IMR-90 (cell line): ENCODE data around the gene FAHD1. TPM values are rescaled to one million over a fixed set of nuclear protein-coding genes. Genes with fewer than 3 reads are reported as not detected.

ENCODE experiments used
- ATAC-seq: fragments of 200-7000 bp; cut with Tn5 transposase; 2 replicates; pipeline ENCODE4 v1.9.1; 2020; ENCODE audit warnings: low read depth, mild to moderate bottlenecking, moderate library complexity
- BruUV-seq: library from RNA; stranded (reverse); fragments of 400-500 nt; replicated peaks from 2 replicates; lab custom pipeline; 2021; lab: Mats Ljungman, UMichigan
- CTCF ChIA-PET: fragments of 300-600 bp; formaldehyde crosslinking; extraction: SDS; loops from one replicate; lab custom pipeline; 2021; ENCODE audit warnings: antibody characterized with exemption; lab: Yijun Ruan, JAX
- POLR2A ChIA-PET: fragments of 300-600 bp; sonication (Branson Sonifier 250); formaldehyde crosslinking; loops from one replicate; lab custom pipeline; 2022; ENCODE audit warnings: antibody characterized with exemption; ENCODE audit not compliant: unreplicated experiment; lab: Charles Lee
- DNase-seq: peaks from one replicate; pipeline ENCODE4 v3.0.0; 2013
- H2AFZ ChIP-seq: replicated peaks from 2 replicates; pipeline ENCODE3; 2013; ENCODE audit warnings: low read length, mild to moderate bottlenecking; ENCODE audit not compliant: poor library complexity
- H2AK5ac ChIP-seq: 2 replicates; pipeline ENCODE4 v1.6.1; 2013; ENCODE audit warnings: low read depth, low read length, inconsistent platforms
- H2AK9ac ChIP-seq: replicated peaks from 2 replicates; pipeline ENCODE3; 2013; ENCODE audit warnings: mild to moderate bottlenecking, low read depth, low read length, moderate library complexity; ENCODE audit not compliant: poor library complexity
- H2BK120ac ChIP-seq: 2 replicates; pipeline ENCODE4 v1.6.1; 2013; ENCODE audit warnings: low read depth, low read length, inconsistent platforms
- H2BK15ac ChIP-seq: 3 replicates; pipeline ENCODE4 v1.6.1; 2013; ENCODE audit warnings: low read depth, low read length, inconsistent platforms
- H2BK20ac ChIP-seq: 2 replicates; pipeline ENCODE4 v1.6.1; 2013; ENCODE audit warnings: low read depth, mild to moderate bottlenecking, inconsistent platforms, low read length, moderate library complexity
- H2BK5ac ChIP-seq: 2 replicates; pipeline ENCODE4 v1.6.1; 2013; ENCODE audit warnings: mild to moderate bottlenecking, low read depth, low read length, inconsistent platforms; ENCODE audit not compliant: poor library complexity, severe bottlenecking
- H3K14ac ChIP-seq: replicated peaks from 2 replicates; pipeline ENCODE4 v1.6.1; 2013; ENCODE audit warnings: low read depth, low read length, inconsistent platforms
- H3K18ac ChIP-seq: 2 replicates; pipeline ENCODE4 v1.6.1; 2013; ENCODE audit warnings: low read depth, low read length, control low read depth
- H3K23ac ChIP-seq: 2 replicates; pipeline ENCODE4 v1.6.1; 2013; ENCODE audit warnings: low read depth, low read length, inconsistent platforms
- H3K27ac ChIP-seq: 2 replicates; pipeline ENCODE4 v1.5.1; 2013; ENCODE audit warnings: mild to moderate bottlenecking, control low read depth, low read length; ENCODE audit not compliant: insufficient read depth
- H3K27me3 ChIP-seq: 2 replicates; pipeline ENCODE4 v1.6.1; 2013; ENCODE audit warnings: low read length; ENCODE audit not compliant: control insufficient read depth, insufficient read depth
- H3K36me3 ChIP-seq: 2 replicates; pipeline ENCODE4 v1.6.1; 2013; ENCODE audit warnings: low read length, mixed read lengths; ENCODE audit not compliant: control insufficient read depth, insufficient read depth
- H3K4ac ChIP-seq: 2 replicates; pipeline ENCODE4 v1.6.1; 2013; ENCODE audit warnings: low read depth, low read length, inconsistent platforms
- H3K4me1 ChIP-seq: 2 replicates; pipeline ENCODE4 v1.6.1; 2013; ENCODE audit warnings: low read length, mixed read lengths; ENCODE audit not compliant: control insufficient read depth, insufficient read depth
- H3K4me2 ChIP-seq: 2 replicates; pipeline ENCODE4 v1.6.1; 2013; ENCODE audit warnings: low read depth, mild to moderate bottlenecking, control low read depth, low read length, moderate library complexity
- H3K4me3 ChIP-seq: 2 replicates; pipeline ENCODE4 v1.5.1; 2013; ENCODE audit warnings: low read depth, mild to moderate bottlenecking, control low read depth, low read length, moderate library complexity; ENCODE audit not compliant: insufficient read depth
- H3K56ac ChIP-seq: 2 replicates; pipeline ENCODE4 v1.6.1; 2013; ENCODE audit warnings: low read length, inconsistent platforms; ENCODE audit not compliant: insufficient read depth; ENCODE audit errors: extremely low read depth
- H3K79me1 ChIP-seq, 2 experiments: 2 replicates each; pipeline ENCODE4 v1.6.1; 2013; ENCODE audit warnings: low read length in 2 of 2, inconsistent platforms in 1 of 2, low read depth in 1 of 2
- H3K9ac ChIP-seq: 2 replicates; pipeline ENCODE4 v1.6.1; 2013; ENCODE audit warnings: low read depth, low read length, control low read depth
- H3K9me1 ChIP-seq: 2 replicates; pipeline ENCODE4 v1.6.1; 2013; ENCODE audit warnings: low read length, inconsistent platforms; ENCODE audit not compliant: insufficient read depth
- H3K9me3 ChIP-seq: 2 replicates; pipeline ENCODE4 v1.6.1; 2013; ENCODE audit warnings: low read length; ENCODE audit not compliant: control insufficient read depth, insufficient read depth
- H4K20me1 ChIP-seq: 2 replicates; pipeline ENCODE4 v1.6.1; 2013; ENCODE audit warnings: low read length, inconsistent platforms; ENCODE audit not compliant: insufficient read depth
- H4K5ac ChIP-seq: 2 replicates; pipeline ENCODE4 v1.6.1; 2013; ENCODE audit warnings: mild to moderate bottlenecking, low read depth, low read length, control low read depth
- H4K8ac ChIP-seq, 2 experiments: 2 replicates each; pipeline ENCODE4 v1.6.1; 2013; ENCODE audit warnings: low read depth in 2 of 2, low read length in 2 of 2, control low read depth in 1 of 2, inconsistent platforms in 1 of 2
- H4K91ac ChIP-seq: 2 replicates; pipeline ENCODE4 v1.6.1; 2013; ENCODE audit warnings: low read depth, low read length, inconsistent platforms; ENCODE audit not compliant: insufficient read depth
- BHLHE40 ChIP-seq: fragments of 150-350 bp; IDR thresholded peaks from 2 replicates; pipeline ENCODE4 v1.6.1; 2016; ENCODE audit warnings: mild to moderate bottlenecking, low read depth, low read length
- CEBPB ChIP-seq: IDR thresholded peaks from 2 replicates; pipeline ENCODE4 v1.6.1; 2012; ENCODE audit warnings: low read depth, low read length, improper control_type of control experiment
- CHD1 ChIP-seq: IDR thresholded peaks from 2 replicates; pipeline ENCODE4 v1.6.1; 2012; ENCODE audit warnings: low read depth, low read length, improper control_type of control experiment
- FOS ChIP-seq: fragments of 150-350 bp; IDR thresholded peaks from 2 replicates; pipeline ENCODE4 v1.6.1; 2016; ENCODE audit warnings: low read depth, low read length
- MXI1 ChIP-seq: IDR thresholded peaks from 2 replicates; pipeline ENCODE4 v1.6.1; 2012; ENCODE audit warnings: low read depth, mild to moderate bottlenecking, low read length, moderate library complexity, borderline replicate concordance
- NFE2L2 ChIP-seq: fragments of 150-350 bp; IDR thresholded peaks from 2 replicates; pipeline ENCODE4 v1.6.1; 2016; ENCODE audit warnings: low read depth, mild to moderate bottlenecking, low read length
- RAD21 ChIP-seq: IDR thresholded peaks from 2 replicates; pipeline ENCODE4 v1.6.1; 2012; ENCODE audit warnings: low read length, improper control_type of control experiment
- RFX5 ChIP-seq: IDR thresholded peaks from 2 replicates; pipeline ENCODE4 v1.8.0; 2012; ENCODE audit warnings: low read depth, mild to moderate bottlenecking, low read length, moderate library complexity
- USF2 ChIP-seq: fragments of 150-350 bp; IDR thresholded peaks from 2 replicates; pipeline ENCODE4 v1.6.1; 2017; ENCODE audit warnings: mild to moderate bottlenecking, antibody characterized with exemption, low read length, low read depth
- WGBS, 2 experiments: methylation state at CpG; one replicate each; pipeline versions ENCODE4 v1.1.5 to v1.1.7; 2013; ENCODE audit warnings: missing lambda C conversion rate in 2 of 2; ENCODE audit not compliant: insufficient read length in 1 of 2; ENCODE audit errors: extremely low coverage in 2 of 2; 5-methylcytosine and 5-hydroxymethylcytosine counted together
- dilution Hi-C: fragments of 300-500 bp; cut with HindIII; formaldehyde crosslinking; loops from one replicate; pipeline ENCODE4 v1.14.3; 2018; ENCODE audit warnings: low sequenced_read_pairs; ENCODE audit not compliant: unreplicated experiment
- in situ Hi-C: fragments of 300-500 bp; cut with MboI; formaldehyde crosslinking; loops from 3 replicates; pipeline ENCODE4 v1.14.3; 2019; ENCODE audit warnings: low sequenced_read_pairs, inconsistent platforms, mixed read lengths
- intact Hi-C: fragments of 100-400 bp; cut with micrococcal nuclease; formaldehyde crosslinking; loops from 2 replicates; pipeline ENCODE4 v1.10.0; 2022
- polyA plus RNA-seq, 3 experiments: library from polyadenylated mRNA; depleted of rRNA; stranded (reverse); fragments of >200 nt; gene quantifications; 2 replicates each; pipeline ENCODE4 v1.2.3, GENCODE V29; 2012; ENCODE audit warnings: low replicate concordance in 1 of 3
- total RNA-seq: library from RNA; depleted of rRNA; stranded (reverse); fragments of >200 nt; gene quantifications from 2 replicates; pipeline ENCODE4 v1.2.3, GENCODE V29; 2012

The FAHD1 gene
- total and polyA plus RNA-seq, 2 of the 4 experiments (the other 2 are of a cell fraction) = 65.3 to 85.9 TPM

GRCh38 chr16:1787322-1788094 lies 39.5 kb upstream of the FAHD1 start:
- Histone ChIP-seq H3K18ac (no peak overlapping the region), H3K27ac (no peak overlapping the region), H3K56ac (no peak overlapping the region), H3K4me3 (no peak overlapping the region), H3K9ac (no peak overlapping the region), H2BK15ac (no peak overlapping the region), H2BK20ac (no peak overlapping the region), H2BK120ac (no peak overlapping the region), H3K27me3 (no peaks in the 10 kb centered on the region), H4K5ac (no peak overlapping the region), H3K4ac (no peak overlapping the region), H3K4me2 (no peak overlapping the region), H3K14ac (no peak overlapping the region), H2BK5ac (no peak overlapping the region), H3K9me3 (no peaks in the 10 kb centered on the region), H2AFZ (no peak overlapping the region), H3K9me1 (peaks cover 4% of the 10 kb centered on the region; the same call in 1 of the 2 replicates), H2AK9ac (no peak overlapping the region), H3K79me1 (peaks cover 12 to 40% of the 10 kb centered on the region in 2 experiments; a peak in 3 of 4 replicates), H3K36me3 (peaks cover 35% of the 10 kb centered on the region), H3K23ac (no peak overlapping the region), H2AK5ac (no peak overlapping the region), H4K8ac (no peak overlapping the region), H3K4me1 (no peaks in the 10 kb centered on the region), H4K20me1 (peaks cover 38% of the 10 kb centered on the region), H4K91ac (no peak overlapping the region)
- POLR2A ChIA-PET = no interaction called here
- in situ Hi-C loops = no loop called here
- ATAC-seq = no peak
- dilution Hi-C loops = no loop called here
- CTCF ChIA-PET = no interaction called here
- no peak for DNase-seq
- WGBS, 2 experiments = 96% methylated on average over 26 of the region's 44 CpGs; no CpG with 5 or more reads in 1 of the 2 experiments
- TF ChIP-seq BHLHE40 = no peak
- no peak for TF ChIP-seq CHD1
- TF ChIP-seq NFE2L2 = no peak
- no peak for TF ChIP-seq FOS
- no peak for TF ChIP-seq USF2
- TF ChIP-seq RFX5 = no peak
- no peak for TF ChIP-seq MXI1
- TF ChIP-seq RAD21 = no peak
- TF ChIP-seq CEBPB = no peak
- BruUV-seq = no TSS peak
- intact Hi-C loops = no loop called here
